HL-60 (cell line): ENCODE data around the gene ANKRD11.

ENCODE experiments used
- DNase-seq, 2 experiments: peaks; one replicate each; pipeline ENCODE4 v3.0.0-alpha.2; 2010 to 2020; ENCODE audit warnings: low read depth in 1 of 2, low spot score in 1 of 2
- H3K27ac ChIP-seq: fragments of 250-450 bp; sonication (Bioruptor Pico); replicated peaks from 2 replicates; pipeline ENCODE4 v1.5.1; 2020; ENCODE audit warnings: mild to moderate bottlenecking, moderate library complexity
- H3K27me3 ChIP-seq: fragments of 250-450 bp; sonication (Bioruptor Pico); 2 replicates; pipeline ENCODE4 v1.5.1; 2021; ENCODE audit warnings: mild to moderate bottlenecking, moderate library complexity; ENCODE audit not compliant: insufficient read depth, poor library complexity, severe bottlenecking
- H3K4me3 ChIP-seq: replicated peaks from 2 replicates; pipeline ENCODE4 v1.5.1; 2011; ENCODE audit warnings: mild to moderate bottlenecking, control low read depth, low read length; ENCODE audit not compliant: insufficient read depth
- GABPA ChIP-seq: IDR thresholded peaks from 2 replicates; pipeline ENCODE4 v1.6.1; 2012; ENCODE audit warnings: low read depth
- POLR2AphosphoS5 ChIP-seq: IDR thresholded peaks from 2 replicates; pipeline ENCODE4 v1.6.1; 2012; ENCODE audit warnings: low read depth
- REST ChIP-seq: IDR thresholded peaks from 2 replicates; pipeline ENCODE4 v1.6.1; 2012; ENCODE audit warnings: low read depth; ENCODE audit not compliant: insufficient replicate concordance
- SPI1 ChIP-seq: IDR thresholded peaks from 2 replicates; pipeline ENCODE4 v1.6.1; 2012; ENCODE audit warnings: low read depth, mild to moderate bottlenecking, borderline replicate concordance
- TF ChIP-seq, protein P1 (sequence below): IDR thresholded peaks from one replicate; pipeline ENCODE4 v1.5.1; 2011; ENCODE audit warnings: low read length, control low read depth, inconsistent platforms; ENCODE audit not compliant: insufficient read depth

ANKRD11 gene

GRCh38 chr16:89495121-89495520 lies 4.8 kb upstream of the ANKRD11 start:
- Histone ChIP-seq H3K27ac (no peak overlapping the region), H3K27me3 (no peaks in the 10 kb centered on the region), H3K4me3 (no peak overlapping the region)
- TF ChIP-seq, protein P1, sequence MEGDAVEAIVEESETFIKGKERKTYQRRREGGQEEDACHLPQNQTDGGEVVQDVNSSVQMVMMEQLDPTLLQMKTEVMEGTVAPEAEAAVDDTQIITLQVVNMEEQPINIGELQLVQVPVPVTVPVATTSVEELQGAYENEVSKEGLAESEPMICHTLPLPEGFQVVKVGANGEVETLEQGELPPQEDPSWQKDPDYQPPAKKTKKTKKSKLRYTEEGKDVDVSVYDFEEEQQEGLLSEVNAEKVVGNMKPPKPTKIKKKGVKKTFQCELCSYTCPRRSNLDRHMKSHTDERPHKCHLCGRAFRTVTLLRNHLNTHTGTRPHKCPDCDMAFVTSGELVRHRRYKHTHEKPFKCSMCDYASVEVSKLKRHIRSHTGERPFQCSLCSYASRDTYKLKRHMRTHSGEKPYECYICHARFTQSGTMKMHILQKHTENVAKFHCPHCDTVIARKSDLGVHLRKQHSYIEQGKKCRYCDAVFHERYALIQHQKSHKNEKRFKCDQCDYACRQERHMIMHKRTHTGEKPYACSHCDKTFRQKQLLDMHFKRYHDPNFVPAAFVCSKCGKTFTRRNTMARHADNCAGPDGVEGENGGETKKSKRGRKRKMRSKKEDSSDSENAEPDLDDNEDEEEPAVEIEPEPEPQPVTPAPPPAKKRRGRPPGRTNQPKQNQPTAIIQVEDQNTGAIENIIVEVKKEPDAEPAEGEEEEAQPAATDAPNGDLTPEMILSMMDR: no peak
- TF ChIP-seq SPI1 (no peak), GABPA (no peak), REST (no peak), POLR2AphosphoS5 (no peak)
- no peak for DNase-seq

- TF ChIP-seq SPI1 (no peak), REST (no peak)
- Histone ChIP-seq H3K4me3 (no peak overlapping the region), H3K27ac (no peak overlapping the region), H3K27me3 (no peaks in the 10 kb centered on the region)
- DNase-seq: no peak
Measured at GRCh38 chr16:89493776-89494175, 3.4 kb upstream of the ANKRD11 start.

- Histone ChIP-seq H3K4me3 (peak overlapping the region; percentile 72), H3K27ac (peak overlapping the region; percentile 92), H3K27me3 (no peaks in the 10 kb centered on the region)
- TF ChIP-seq REST: no peak
- TF ChIP-seq GABPA: no peak
- TF ChIP-seq, protein P1: no peak
- no peak for TF ChIP-seq SPI1
- TF ChIP-seq POLR2AphosphoS5: no peak
- no peak for DNase-seq
Measured at GRCh38 chr16:89491974-89492687, 1.8 kb upstream of the ANKRD11 start.
